B cell (primary cell): Measurements from ENCODE around the gene SLC25A34. TPM values are rescaled to one million over a fixed set of nuclear protein-coding genes. Genes with fewer than 3 reads are reported as not detected.

Source experiments
- ATAC-seq: fragments of 200-7000 bp; cut with Tn5 transposase; one replicate; pipeline ENCODE4 v1.10.0; 2021; ENCODE audit warnings: low read depth, mild to moderate bottlenecking, moderate number of reproducible peaks, moderate library complexity
- CTCF ChIA-PET: fragments of 350-600 bp; sonication (Branson Sonifier 250); formaldehyde crosslinking; loops from one replicate; lab custom pipeline; 2021; ENCODE audit warnings: antibody characterized with exemption, inconsistent platforms; lab: Charles Lee
- POLR2A ChIA-PET: fragments of 350-600 bp; sonication (Branson Sonifier 250); formaldehyde crosslinking; loops from one replicate; lab custom pipeline; 2021; ENCODE audit warnings: antibody characterized with exemption; lab: Charles Lee
- DNase-seq: peaks from one replicate; pipeline ENCODE4 v3.0.0; 2013
- H2AFZ ChIP-seq: 2 replicates; pipeline ENCODE4 v1.6.1; 2012; ENCODE audit warnings: mild to moderate bottlenecking, low read depth, low read length; ENCODE audit not compliant: insufficient read depth, poor library complexity, severe bottlenecking
- H3K27ac ChIP-seq, 2 donors: 1 replicate in 1 of 2; 2 replicates in 1 of 2; pipeline ENCODE4 v1.5.1; 2012 to 2013; ENCODE audit warnings: low read length in 2 of 2, mild to moderate bottlenecking in 2 of 2, moderate library complexity in 1 of 2
- H3K27me3 ChIP-seq, 4 experiments: fragments of 200-600 bp in 1 of 4; sonication (generic) in 1 of 4; replicated peaks in 1 of 4; 1 replicate in 2 of 4; 2 replicates in 2 of 4; pipeline versions ENCODE4 v1.6.1 to v1.7.0; 2013 to 2016; ENCODE audit warnings: low read length in 3 of 4, mild to moderate bottlenecking in 2 of 4, mixed read lengths in 1 of 4, moderate library complexity in 1 of 4; ENCODE audit not compliant: insufficient read depth in 4 of 4, control insufficient read depth in 3 of 4; ENCODE audit errors: control extremely low read depth in 1 of 4
- H3K36me3 ChIP-seq, 2 experiments: replicated peaks in 1 of 2; 1 replicate in 1 of 2; 2 replicates in 1 of 2; pipeline versions ENCODE4 v1.6.1 to v1.7.1; 2013; ENCODE audit warnings: low read length in 1 of 2; ENCODE audit not compliant: insufficient read depth in 2 of 2, control insufficient read depth in 1 of 2; ENCODE audit errors: control extremely low read depth in 1 of 2, extremely low read depth in 1 of 2
- H3K4me1 ChIP-seq, 2 donors: fragments of 200-600 bp in 1 of 2; sonication (generic) in 1 of 2; 1 replicate in 1 of 2; 2 replicates in 1 of 2; pipeline versions ENCODE4 v1.5.1 to v1.6.1; 2013 to 2017; ENCODE audit warnings: low read length in 2 of 2; ENCODE audit not compliant: control insufficient read depth in 2 of 2, insufficient read depth in 2 of 2
- H3K4me2 ChIP-seq: replicated peaks from 2 replicates; pipeline ENCODE3; 2012; ENCODE audit warnings: mild to moderate bottlenecking, low read depth, low read length; ENCODE audit not compliant: poor library complexity, severe bottlenecking
- H3K4me3 ChIP-seq, 5 experiments: fragments of 200-600 bp in 1 of 5; sonication (generic) in 1 of 5; 1 replicate in 3 of 5; 2 replicates in 2 of 5; pipeline versions ENCODE4 v1.5.1 to v1.7.0; 2011 to 2016; ENCODE audit warnings: low read length in 4 of 5, mild to moderate bottlenecking in 4 of 5, low read depth in 2 of 5, control low read depth in 1 of 5, moderate library complexity in 1 of 5; ENCODE audit not compliant: insufficient read depth in 1 of 5; ENCODE audit errors: control extremely low read depth in 1 of 5, extremely low read depth in 1 of 5
- H3K79me2 ChIP-seq: fragments of 200-600 bp; sonication (generic); one replicate; pipeline ENCODE4 v1.6.0; 2016; ENCODE audit warnings: low read length; ENCODE audit not compliant: control insufficient read depth, insufficient read depth
- H3K9ac ChIP-seq: fragments of 200-600 bp; sonication (generic); 2 replicates; pipeline ENCODE4 v1.6.1; 2017; ENCODE audit warnings: mild to moderate bottlenecking, low read length, moderate library complexity
- H3K9me3 ChIP-seq, 3 donors: one replicate each; pipeline versions ENCODE4 v1.6.1 to v1.7.1; 2013; ENCODE audit warnings: low read length in 2 of 3; ENCODE audit not compliant: control insufficient read depth in 2 of 3, insufficient read depth in 1 of 3; ENCODE audit errors: control extremely low read depth in 1 of 3
- H4K20me1 ChIP-seq: 2 replicates; pipeline ENCODE4 v1.6.0; 2012; ENCODE audit warnings: mild to moderate bottlenecking, low read length; ENCODE audit not compliant: insufficient read depth, control insufficient read depth, poor library complexity, severe bottlenecking
- H3K27ac Mint-ChIP-seq: one replicate; pipeline ENCODE4 v1.8.0; 2021; ENCODE audit warnings: mixed read lengths
- H3K27me3 Mint-ChIP-seq: one replicate; pipeline ENCODE4 v1.8.0; 2021; ENCODE audit warnings: mixed read lengths
- H3K4me1 Mint-ChIP-seq: one replicate; pipeline ENCODE4 v1.8.0; 2021; ENCODE audit warnings: mixed read lengths
- H3K4me3 Mint-ChIP-seq: one replicate; pipeline ENCODE4 v1.8.0; 2021; ENCODE audit warnings: mixed read lengths
- H3K9me3 Mint-ChIP-seq: one replicate; pipeline ENCODE4 v1.8.0; 2022; ENCODE audit warnings: mixed read lengths; ENCODE audit not compliant: insufficient read depth
- EZH2 ChIP-seq: IDR thresholded peaks from 2 replicates; pipeline ENCODE4 v1.6.1; 2012; ENCODE audit warnings: borderline replicate concordance, low read depth, mild to moderate bottlenecking, moderate library complexity, low read length; ENCODE audit not compliant: insufficient read depth, poor library complexity, severe bottlenecking
- WGBS: methylation state at CpG from one replicate; pipeline ENCODE4 v1.1.5; 2013; ENCODE audit warnings: missing lambda C conversion rate; ENCODE audit not compliant: insufficient coverage; 5-methylcytosine and 5-hydroxymethylcytosine counted together
- intact Hi-C: fragments of 100-400 bp; cut with micrococcal nuclease; formaldehyde crosslinking; loops from one replicate; pipeline ENCODE4 v1.10.0; 2022
- polyA plus RNA-seq: library from polyadenylated mRNA; depleted of rRNA; stranded (reverse); fragments of >200 nt; gene quantifications from 2 replicates; pipeline ENCODE4 v1.2.3, GENCODE V29; 2012
- total RNA-seq, 2 donors: library from RNA; stranded (reverse); fragments of 120-200 nt in 1 of 2; gene quantifications; 1 replicate in 1 of 2; 2 replicates in 1 of 2; pipeline versions ENCODE4 v1.2.3 to v1.2.4, GENCODE V29; 2013 to 2022
- TF ChIP-seq, protein P1 (sequence below): fragments of 200-600 bp; IDR thresholded peaks from one replicate; pipeline ENCODE4 v1.8.0; 2022; ENCODE audit warnings: antibody characterized with exemption, mild to moderate bottlenecking

SLC25A34 gene
- total and polyA plus RNA-seq, 2 donors (not counting 1 experiment from before 2014, with no cell fraction given): 4.6 to 5.4 TPM

DNA sequence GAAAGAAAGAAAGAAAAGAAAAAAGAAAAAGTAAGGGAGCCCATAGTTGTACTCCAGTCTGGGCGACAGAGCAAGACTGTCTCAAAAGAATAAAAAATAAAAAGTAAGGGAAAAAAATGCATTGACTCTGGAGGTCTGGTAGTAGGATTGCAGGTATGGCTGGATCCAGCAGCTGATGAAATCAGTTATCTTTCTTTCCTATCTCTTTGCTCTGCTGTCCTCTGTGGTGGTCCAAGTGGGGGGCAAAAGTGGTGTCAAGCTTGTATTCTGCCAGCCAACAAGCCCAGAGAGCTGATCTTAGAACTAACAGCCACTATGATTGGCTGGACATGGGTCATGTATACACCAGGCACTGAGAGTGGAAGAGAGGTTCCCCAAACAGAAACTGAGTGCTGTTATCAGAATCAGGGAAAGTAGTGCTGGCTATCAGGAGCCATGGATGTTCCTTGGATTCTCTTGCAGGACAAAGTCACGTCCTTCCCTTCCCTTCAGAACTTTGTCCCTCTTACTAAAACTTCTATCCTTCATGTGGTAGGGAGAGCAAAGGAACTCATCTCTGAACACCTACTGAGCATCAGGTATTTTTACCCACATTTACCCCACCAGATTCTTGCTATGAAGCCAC lies 19.1 kb downstream of the SLC25A34 start:
- Histone ChIP-seq H3K36me3 (no peaks in the 10 kb centered on the region), H3K27ac (no peak overlapping the region), H3K27me3 (peaks cover 0 to 42% (median 26%) of the 10 kb centered on the region in 4 experiments), H3K4me1 (peaks cover 20 to 25% of the 10 kb centered on the region in 2 donors), H2AFZ (no peak overlapping the region), H3K9me3 (peaks cover 0 to 10% (median 0%) of the 10 kb centered on the region in 3 donors), H4K20me1 (no peaks in the 10 kb centered on the region), H3K9ac (no peak overlapping the region), H3K4me2 (no peak overlapping the region), H3K4me3 (no peak overlapping the region), H3K79me2 (no peaks in the 10 kb centered on the region)
- no peaks in the 10 kb centered on the region for H3K9me3 Mint-ChIP-seq
- POLR2A ChIA-PET: no interaction called here
- DNase-seq: peak; percentile 8
- no peak overlapping the region for H3K4me3 Mint-ChIP-seq
- WGBS: no CpG with 5 or more reads among the region's 2 CpGs
- TF ChIP-seq, protein P1, sequence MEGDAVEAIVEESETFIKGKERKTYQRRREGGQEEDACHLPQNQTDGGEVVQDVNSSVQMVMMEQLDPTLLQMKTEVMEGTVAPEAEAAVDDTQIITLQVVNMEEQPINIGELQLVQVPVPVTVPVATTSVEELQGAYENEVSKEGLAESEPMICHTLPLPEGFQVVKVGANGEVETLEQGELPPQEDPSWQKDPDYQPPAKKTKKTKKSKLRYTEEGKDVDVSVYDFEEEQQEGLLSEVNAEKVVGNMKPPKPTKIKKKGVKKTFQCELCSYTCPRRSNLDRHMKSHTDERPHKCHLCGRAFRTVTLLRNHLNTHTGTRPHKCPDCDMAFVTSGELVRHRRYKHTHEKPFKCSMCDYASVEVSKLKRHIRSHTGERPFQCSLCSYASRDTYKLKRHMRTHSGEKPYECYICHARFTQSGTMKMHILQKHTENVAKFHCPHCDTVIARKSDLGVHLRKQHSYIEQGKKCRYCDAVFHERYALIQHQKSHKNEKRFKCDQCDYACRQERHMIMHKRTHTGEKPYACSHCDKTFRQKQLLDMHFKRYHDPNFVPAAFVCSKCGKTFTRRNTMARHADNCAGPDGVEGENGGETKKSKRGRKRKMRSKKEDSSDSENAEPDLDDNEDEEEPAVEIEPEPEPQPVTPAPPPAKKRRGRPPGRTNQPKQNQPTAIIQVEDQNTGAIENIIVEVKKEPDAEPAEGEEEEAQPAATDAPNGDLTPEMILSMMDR: no peak
- TF ChIP-seq EZH2: no peak
- intact Hi-C loops: no loop called here
- H3K27me3 Mint-ChIP-seq: peaks cover 36% of the 10 kb centered on the region
- CTCF ChIA-PET: interaction anchor here (0.6 kb wide), 1 partner anchor 160 kb away, joined by 4 read pairs; no protein-coding TSS in a partner anchor
- ATAC-seq: no peak
- H3K27ac Mint-ChIP-seq: no peak overlapping the region
- H3K4me1 Mint-ChIP-seq: peaks cover 24% of the 10 kb centered on the region

DNA sequence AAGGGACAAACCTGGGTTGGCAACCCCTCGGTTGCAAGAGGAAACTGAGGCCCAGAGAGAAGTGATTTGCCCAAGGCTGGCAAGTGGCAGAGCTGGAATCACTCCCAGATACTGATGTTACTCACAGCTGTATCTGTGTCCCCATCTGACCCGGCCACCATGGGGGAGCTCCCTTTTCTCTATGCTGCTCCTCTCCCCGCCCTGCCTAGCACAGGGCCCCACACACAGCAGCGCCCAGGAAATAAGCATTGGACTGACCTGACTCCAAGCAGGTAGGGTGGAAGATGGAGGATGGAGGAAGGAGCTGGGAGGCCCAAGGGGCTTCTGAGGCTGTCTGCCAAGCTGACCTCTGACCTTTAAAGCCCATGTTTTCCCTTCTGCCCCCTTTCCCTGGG lies 19.6 kb downstream of the SLC25A34 start:
- Histone ChIP-seq H4K20me1 (no peaks in the 10 kb centered on the region), H3K4me1 (peaks cover 20 to 25% of the 10 kb centered on the region in 2 donors), H3K9ac (no peak overlapping the region), H3K36me3 (no peaks in the 10 kb centered on the region), H2AFZ (no peak overlapping the region), H3K27me3 (peaks cover 0 to 47% (median 27%) of the 10 kb centered on the region in 4 experiments), H3K79me2 (no peaks in the 10 kb centered on the region), H3K27ac (no peak overlapping the region), H3K4me3 (no peak overlapping the region), H3K9me3 (peaks cover 0 to 10% (median 0%) of the 10 kb centered on the region in 3 donors), H3K4me2 (no peak overlapping the region)
- WGBS: 75% methylated on average over 2 of the region's 4 CpGs
- Mint-ChIP-seq H3K27me3 (peaks cover 37% of the 10 kb centered on the region), H3K4me3 (no peak overlapping the region), H3K4me1 (peaks cover 24% of the 10 kb centered on the region), H3K9me3 (no peaks in the 10 kb centered on the region), H3K27ac (no peak overlapping the region)
- DNase-seq (peak; percentile 12), ATAC-seq (no peak)
- POLR2A ChIA-PET: no interaction called here
- TF ChIP-seq, protein P1: no peak
- CTCF ChIA-PET: interaction anchor here (0.6 kb wide), 1 partner anchor 161 kb away, joined by 4 read pairs; no protein-coding TSS in a partner anchor
- intact Hi-C loops: no loop called here
